GM20431 (cell line): ENCODE data around the gene CCDC33.

Experiments used
- in situ Hi-C: fragments of 300-500 bp; cut with MseI, MboI; formaldehyde crosslinking; loops from one replicate; pipeline ENCODE4 v1.15.0; 2020; ENCODE audit warnings: low sequenced_read_pairs; ENCODE audit not compliant: unreplicated experiment

The CCDC33 gene

DNA sequence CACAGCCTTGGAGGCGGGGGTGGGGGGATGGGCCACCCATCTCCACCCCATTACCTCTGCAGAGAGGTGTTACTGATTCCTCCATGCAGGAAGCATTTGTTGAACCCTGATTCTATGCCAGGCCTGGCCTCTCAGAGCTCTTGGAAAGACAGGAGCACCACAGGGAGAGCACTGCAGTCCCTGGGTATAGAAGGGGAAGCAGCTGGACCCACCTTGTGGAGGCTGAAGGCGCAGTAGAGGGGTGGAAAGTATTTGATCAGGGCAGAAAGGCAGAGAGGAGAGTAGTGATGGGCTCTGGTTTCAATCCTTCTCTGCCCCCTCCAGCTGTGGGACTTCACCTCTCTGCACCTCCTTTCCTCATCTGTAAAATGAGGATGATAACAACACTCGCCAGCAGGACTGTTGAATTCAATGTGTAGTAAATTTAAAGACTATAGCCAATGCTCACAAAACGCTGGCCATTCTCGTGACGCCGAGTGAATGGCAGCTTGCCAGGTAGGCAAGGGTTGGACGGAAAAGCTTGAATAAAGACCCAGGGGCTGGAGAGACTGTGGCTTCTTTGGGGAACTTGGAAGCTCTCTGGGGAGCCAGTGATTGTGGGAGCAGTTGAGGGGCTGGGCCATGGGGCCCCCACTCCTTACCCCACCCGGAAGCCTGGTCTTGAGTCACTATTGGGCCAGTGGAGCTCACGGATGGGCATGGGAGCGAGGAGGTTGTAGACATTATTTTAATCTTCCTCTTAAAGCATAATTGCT is 8.0 kb upstream of the CCDC33 start:
- in situ Hi-C loops, result no loop called here

GRCh38 chr15:74228723-74229081 is 7.4 kb upstream of the CCDC33 start:
- in situ Hi-C loops, result no loop called here

DNA sequence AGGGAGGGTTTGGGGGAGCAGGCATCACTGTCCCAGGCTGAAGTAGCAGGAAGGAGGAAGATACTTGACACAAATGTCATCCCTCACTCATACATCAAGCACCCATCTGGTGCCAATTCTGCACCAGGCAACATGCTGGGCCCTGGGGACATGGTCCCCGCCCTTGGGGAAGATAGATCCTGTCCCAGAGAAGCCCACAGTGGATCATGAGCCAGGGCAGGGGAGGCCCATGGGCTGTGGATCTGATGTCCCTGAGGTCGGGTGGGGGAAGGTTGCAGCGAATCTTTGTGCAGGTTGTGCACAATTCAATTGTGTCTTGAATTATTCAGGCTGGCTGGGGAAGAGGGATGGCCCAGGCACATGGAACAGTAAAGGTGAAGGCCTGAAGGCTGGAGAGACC is 6.4 kb upstream of the CCDC33 start:
- in situ Hi-C loops, result no loop called here

GRCh38 chr15:74231475-74231874 is 4.7 kb upstream of the CCDC33 start:
- in situ Hi-C loops, result no loop called here

GRCh38 chr15:74233373-74233772 is 2.8 kb upstream of the CCDC33 start:
- in situ Hi-C loops, result no loop called here

DNA sequence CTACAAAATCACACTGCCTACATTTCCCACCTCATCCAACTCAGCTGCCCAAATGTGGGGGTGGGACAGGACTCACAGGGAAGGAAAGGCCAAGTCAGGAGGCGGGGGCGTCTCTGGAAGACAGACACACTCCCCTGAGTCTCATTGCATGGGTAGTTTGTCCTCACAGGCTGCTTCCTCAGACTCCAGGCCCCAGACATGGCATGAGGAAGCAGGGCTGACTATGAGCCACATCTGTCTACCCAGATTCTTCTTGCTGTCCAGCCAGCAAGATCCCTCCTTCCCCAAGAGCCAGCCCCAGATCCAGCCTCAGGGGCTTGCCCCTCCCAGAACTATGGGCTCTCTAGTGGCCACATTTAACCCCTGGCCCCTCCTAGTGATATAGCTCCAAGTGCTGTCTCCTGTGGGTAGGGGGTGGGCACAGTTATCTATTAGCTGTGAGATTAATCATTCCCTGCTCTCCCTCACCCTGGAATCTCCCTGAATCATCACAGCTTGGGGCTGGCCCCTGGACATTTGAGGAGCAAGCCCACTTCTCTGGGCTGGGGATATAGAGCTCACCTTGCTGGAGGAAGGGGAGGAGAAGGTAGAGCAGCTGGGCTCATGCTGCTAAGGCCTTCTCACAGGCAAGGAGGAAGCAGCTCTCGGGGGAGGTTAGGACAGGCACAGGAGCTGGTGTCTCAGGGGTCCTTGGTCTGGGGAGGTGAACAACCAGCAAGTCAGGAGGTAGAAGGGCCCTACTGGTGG is 2.1 kb upstream of the CCDC33 start:
- in situ Hi-C loops, result no loop called here

DNA sequence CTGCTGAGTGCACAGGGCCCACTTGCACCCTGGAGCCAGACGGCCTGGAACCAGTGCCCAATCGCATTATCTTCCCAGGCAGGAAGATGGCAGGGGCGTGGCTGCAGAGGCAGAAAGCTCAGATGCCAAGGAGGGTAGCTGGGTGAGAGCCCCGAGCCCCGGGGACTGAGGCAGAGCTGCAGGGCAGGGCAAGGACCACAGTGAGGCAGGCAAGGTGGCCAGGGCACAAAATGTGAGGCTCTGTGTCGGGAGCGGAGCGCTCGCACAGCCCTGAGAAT is 1.6 kb upstream of the CCDC33 start:
- in situ Hi-C loops, result no loop called here

DNA sequence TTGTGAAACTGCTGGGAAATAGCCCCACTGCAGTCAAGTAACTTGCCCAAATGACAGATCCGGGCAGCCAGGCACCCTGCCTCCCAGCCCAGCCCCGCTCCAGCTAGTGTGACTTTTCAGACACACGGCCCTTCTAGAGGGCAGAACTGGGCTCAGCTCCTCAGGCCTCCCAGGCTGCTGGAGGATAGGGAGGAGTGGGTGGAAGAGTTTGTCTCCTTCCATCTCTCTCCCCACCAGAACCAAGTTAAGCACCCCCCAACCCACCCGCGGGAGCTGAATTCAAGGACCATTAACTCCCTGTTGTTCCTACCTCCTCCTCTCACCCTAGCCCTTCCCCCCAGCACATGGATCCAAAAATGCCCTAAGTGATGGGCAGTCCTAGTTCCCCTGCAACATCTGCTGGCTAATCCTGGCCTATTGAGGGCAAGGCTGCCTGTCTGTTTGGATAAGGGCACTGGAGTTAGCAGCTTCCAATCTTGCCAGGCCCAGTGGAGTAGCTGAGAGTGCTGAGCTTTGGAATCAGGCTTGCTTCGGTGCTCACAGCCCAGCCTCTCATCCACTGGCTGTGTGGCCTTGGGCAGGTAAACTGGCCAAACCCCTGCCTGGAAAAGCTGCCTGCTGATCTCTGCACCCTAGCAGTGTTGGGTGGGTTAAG is 3.1 kb downstream of the CCDC33 start:
- in situ Hi-C loops, result no loop called here

GRCh38 chr15:74240002-74240568 is 4.0 kb downstream of the CCDC33 start:
- in situ Hi-C loops, result no loop called here

GRCh38 chr15:74240897-74241614 is 4.9 kb downstream of the CCDC33 start:
- in situ Hi-C loops, result no loop called here

- in situ Hi-C loops, result no loop called here
These were observed 6.5 kb downstream of the CCDC33 start for GRCh38 chr15:74242441-74243185.

DNA sequence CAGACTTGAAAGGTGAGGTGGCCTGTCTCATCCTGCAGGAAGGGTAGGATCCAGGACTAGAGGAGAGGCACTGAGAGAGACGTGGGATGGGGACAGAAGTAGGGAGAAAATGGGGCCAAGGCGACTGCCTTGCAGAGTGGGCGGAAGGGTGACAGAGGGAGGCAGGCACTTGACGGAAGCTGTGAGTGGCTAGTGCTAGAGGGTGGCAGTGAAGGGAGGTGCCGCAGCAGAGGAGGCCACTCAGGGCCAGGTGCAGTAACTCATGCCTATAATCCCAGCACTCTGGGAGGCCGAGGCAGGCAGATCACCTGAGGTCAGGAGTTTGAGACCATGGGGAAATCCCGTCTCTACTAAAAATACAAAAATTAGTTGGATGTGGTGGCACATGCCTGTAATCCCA is 7.3 kb downstream of the CCDC33 start:
- in situ Hi-C loops, result no loop called here

- in situ Hi-C loops, result no loop called here
These were observed 8.8 kb downstream of the CCDC33 start for GRCh38 chr15:74244822-74245341.

DNA sequence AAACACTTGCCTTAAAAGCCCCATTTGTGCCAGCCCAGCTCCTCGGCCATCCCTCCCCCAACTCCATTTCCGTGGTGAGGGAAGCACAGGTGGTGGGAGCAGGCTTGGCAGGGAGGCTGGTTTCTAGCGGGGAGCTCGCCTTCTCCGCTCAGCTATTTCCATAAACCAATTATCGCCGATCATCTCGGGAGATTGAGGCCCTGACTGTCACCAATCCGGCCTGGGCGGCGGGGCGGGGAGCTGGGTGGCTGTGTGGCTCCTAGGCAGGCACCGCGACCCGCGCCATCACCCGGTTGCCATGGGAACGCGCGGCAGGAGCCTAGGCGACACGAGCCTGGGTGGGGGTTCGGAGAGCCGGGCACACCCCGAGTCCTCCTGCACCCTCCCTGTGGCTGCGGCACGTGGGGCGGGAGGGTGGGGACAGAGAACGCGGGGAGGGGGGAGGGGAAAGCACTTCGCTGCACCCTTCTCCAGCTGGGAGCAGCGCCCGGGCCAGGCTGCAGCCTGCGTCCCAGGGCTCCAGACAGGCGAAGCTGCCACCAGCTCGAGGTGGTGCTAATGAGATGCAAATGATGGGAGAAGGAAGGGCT is 9.3 kb downstream of the CCDC33 start:
- in situ Hi-C loops, result no loop called here

DNA sequence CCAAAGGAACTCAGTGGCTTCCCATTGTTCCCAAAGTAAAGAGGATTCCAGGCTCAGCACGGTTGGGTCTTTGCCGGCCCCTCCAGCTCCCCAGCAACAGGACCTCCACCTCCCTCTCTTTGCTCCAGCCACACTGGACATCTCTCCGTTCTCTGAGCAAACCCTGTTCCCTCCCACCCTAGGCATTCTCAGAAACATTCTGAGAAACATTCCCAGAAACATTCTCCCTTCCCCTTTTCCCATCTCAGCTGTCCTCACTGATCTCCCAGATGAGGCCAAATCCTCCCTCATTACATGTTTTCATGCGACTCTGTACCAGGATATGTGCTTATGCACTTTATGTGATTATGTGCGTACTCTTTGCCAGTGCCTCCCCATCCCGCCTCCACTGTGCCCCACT is 14.1 kb downstream of the CCDC33 start:
- in situ Hi-C loops, result no loop called here

DNA sequence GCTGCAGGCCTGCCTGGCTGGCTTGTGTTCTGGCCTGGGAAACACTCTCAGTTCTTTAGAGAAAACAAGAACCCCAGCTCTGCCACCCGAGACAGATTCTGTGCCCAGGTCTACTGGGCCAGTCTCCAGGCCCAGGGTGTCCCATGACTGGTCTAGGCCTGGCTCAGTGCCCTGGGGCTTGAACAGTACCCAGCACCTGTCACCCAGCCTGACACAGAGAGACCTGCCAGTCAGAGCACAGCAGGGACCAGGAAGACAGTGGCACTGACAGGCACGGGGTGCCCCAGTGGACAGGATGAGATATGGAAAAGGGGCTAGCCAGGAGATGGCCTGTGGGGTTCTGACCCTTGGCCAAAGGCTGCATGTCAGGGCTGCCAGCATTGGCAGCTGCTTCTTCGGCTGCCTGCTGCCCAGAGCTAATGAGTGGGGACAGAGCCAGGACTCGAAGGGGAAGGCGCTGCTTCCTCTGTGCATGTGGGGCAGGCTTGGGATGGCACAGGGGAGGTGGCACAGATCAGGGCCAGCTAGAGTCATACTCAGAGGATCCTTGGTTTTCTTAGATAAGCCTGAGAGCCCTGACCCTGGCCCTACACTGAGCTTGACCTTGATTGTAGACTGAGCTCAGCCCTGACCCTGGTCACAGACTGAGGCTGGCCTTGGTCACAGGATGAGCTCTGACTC is 15.1 kb downstream of the CCDC33 start:
- in situ Hi-C loops, result no loop called here

DNA sequence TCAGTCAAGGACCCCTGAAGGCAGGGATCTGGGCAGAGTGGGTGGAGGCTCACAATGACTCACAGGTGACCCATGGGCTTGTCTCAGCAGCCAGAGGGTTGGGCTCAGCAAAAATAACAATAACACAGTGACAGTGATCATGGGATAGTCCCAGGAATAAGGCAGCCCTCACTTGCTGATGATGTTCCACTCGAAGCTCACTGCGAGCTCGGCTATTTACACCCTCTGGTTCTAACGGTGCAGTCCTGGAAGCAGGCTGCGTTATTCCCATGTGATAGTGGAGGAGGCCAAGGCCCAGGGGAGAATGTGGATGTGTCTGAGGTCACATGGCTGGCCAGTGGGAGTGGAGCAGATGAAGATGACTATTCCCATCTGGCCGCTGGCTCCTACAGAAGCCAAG is 16.2 kb downstream of the CCDC33 start:
- in situ Hi-C loops, result no loop called here

- in situ Hi-C loops, result no loop called here
These were observed 16.6 kb downstream of the CCDC33 start for GRCh38 chr15:74252721-74253120.
